ENCODE data around the gene ATXN1.
"Not testable (repeated sequence)": the region's sequence is repeated elsewhere in the genome, so short reads cannot be mapped to it uniquely, and the experiment has no call there.

Gene ATXN1

DNA sequence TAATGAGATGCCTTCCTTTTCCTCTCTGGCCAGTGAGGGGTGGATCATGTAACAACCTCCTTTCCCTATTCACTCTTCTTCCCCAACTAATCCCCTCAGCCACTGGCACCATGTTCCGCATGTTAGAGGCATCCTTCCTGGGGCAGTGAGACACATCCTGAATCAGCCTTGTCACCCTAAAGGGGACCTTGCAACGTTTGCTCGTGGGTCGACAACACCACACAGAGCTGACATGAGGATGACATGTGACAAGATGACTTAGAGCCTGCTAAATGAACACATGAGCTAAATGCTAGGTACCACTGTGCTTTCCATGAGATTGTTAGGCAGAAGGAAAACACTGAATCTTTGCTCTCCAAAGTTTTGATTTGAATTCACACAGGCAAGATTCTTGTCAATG lies 129.2 kb downstream of the ATXN1 start:
- DNase-seq, result no peak
- TF ChIP-seq, protein P1, sequence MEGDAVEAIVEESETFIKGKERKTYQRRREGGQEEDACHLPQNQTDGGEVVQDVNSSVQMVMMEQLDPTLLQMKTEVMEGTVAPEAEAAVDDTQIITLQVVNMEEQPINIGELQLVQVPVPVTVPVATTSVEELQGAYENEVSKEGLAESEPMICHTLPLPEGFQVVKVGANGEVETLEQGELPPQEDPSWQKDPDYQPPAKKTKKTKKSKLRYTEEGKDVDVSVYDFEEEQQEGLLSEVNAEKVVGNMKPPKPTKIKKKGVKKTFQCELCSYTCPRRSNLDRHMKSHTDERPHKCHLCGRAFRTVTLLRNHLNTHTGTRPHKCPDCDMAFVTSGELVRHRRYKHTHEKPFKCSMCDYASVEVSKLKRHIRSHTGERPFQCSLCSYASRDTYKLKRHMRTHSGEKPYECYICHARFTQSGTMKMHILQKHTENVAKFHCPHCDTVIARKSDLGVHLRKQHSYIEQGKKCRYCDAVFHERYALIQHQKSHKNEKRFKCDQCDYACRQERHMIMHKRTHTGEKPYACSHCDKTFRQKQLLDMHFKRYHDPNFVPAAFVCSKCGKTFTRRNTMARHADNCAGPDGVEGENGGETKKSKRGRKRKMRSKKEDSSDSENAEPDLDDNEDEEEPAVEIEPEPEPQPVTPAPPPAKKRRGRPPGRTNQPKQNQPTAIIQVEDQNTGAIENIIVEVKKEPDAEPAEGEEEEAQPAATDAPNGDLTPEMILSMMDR (IDR thresholded peaks at IDR 0.05), result no peak
- H3K27me3 ChIP-seq, result no peaks in the 10 kb centered on the region
- H3K36me3 ChIP-seq, result no peaks in the 10 kb centered on the region
- H3K9me3 ChIP-seq, result no peaks in the 10 kb centered on the region
- H3K27ac ChIP-seq, result no peak overlapping the region
- H3K4me1 ChIP-seq, result peaks cover 0 to 28% (median 10%) of the 10 kb centered on the region in 4 donors
- no peak overlapping the region for H3K4me3 ChIP-seq
- intact Hi-C loops (cut with DNase I; ENCODE audit: low total_unique reads), result no loop called here

DNA sequence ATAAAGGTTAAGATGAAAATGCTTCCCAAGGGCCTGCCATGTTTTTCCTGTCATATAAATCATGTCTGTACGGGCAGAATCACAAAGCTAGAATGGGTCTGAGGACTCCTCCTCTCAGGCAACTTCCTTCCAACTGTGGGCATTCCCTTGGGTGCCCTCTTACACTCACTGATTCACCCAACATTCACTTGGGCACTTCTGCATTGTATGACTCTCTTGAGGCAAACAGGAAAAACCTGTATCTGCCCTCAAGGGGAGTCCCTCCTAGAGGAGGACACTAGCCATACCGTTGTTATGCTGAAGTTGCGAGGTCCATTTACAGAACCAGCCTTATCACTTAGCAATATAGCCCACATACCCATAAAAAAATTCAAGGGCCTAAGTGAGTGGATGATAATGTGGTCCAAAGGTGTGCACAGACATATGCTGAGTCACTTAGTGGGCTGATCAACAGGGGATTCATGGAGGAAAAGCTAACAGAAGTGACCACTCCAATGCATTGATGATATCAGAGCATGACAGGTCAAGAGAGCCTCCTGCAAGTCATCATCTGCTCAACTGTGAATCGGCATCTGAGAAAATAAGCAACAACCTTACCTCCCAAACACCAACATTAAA lies 131.1 kb downstream of the ATXN1 start:
- no peaks in the 10 kb centered on the region for H3K9me3 ChIP-seq
- TF ChIP-seq, protein P1 (IDR thresholded peaks at IDR 0.05), result no peak
- no peak for DNase-seq
- intact Hi-C loops (cut with DNase I; ENCODE audit: low total_unique reads), result no loop called here
- no peak overlapping the region for H3K27ac ChIP-seq
- H3K4me3 ChIP-seq, result no peak overlapping the region
- peaks cover 0 to 27% (median 1%) of the 10 kb centered on the region in 4 donors for H3K4me1 ChIP-seq
- no peaks in the 10 kb centered on the region for H3K27me3 ChIP-seq
- no peaks in the 10 kb centered on the region for H3K36me3 ChIP-seq

DNA sequence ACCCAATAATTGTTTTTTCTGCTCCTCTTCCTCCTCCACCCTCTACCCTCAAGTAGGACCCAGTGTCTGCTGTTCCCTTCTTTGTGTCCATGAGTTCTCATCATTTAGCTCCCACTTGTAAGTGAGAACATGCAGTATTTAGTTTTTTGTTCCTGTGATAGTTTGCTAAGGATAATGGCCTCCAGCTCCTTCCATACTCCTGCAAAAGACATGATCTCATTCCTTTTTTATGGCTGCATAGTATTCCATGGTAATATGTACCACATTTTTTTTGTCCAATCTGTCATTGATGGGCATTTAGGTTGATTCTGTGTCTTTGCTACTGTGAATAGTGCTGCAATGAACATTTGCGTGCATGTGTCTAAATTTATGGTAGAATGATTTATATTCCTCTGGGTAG lies 132.7 kb downstream of the ATXN1 start:
- H3K27me3 ChIP-seq; DNase-seq; intact Hi-C loops (cut with DNase I; ENCODE audit: low total_unique reads): not testable (repeated sequence)

DNA sequence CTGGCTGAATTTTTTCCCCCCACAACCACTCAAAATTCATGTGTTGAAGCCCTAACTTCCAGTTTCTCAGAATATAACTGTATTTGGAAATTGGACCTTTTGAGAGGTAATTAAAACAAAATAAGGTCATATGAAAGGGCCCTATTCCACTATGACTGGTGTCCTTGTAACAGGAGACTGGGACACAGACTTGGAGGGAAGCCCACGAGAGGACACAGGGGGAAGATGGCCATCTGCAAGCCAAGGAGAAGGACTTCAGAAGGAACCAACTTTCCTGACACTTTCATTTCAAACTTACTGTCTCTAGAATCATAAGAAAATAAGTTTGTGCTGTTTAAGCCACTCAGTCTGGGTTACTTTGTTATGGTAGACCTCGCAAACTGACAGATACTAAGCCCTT lies 134.6 kb downstream of the ATXN1 start:
- TF ChIP-seq, protein P1 (IDR thresholded peaks at IDR 0.05), result no peak
- no peak overlapping the region for H3K4me3 ChIP-seq
- H3K36me3 ChIP-seq, result no peaks in the 10 kb centered on the region
- H3K4me1 ChIP-seq, result peaks cover 0 to 25% (median 2%) of the 10 kb centered on the region in 4 donors
- DNase-seq, result no peak
- intact Hi-C loops (cut with DNase I; ENCODE audit: low total_unique reads), result no loop called here
- H3K27me3 ChIP-seq, result no peaks in the 10 kb centered on the region
- no peak overlapping the region for H3K27ac ChIP-seq
- no peaks in the 10 kb centered on the region for H3K9me3 ChIP-seq

More for the DNA sequence above, 132.7 kb downstream of the ATXN1 start:
- peaks cover 0 to 21% (median 0%) of the 10 kb centered on the region in 4 donors for H3K4me1 ChIP-seq
- not testable (repeated sequence) for H3K4me3 ChIP-seq, H3K9me3 ChIP-seq, H3K27ac ChIP-seq, H3K36me3 ChIP-seq

DNA sequence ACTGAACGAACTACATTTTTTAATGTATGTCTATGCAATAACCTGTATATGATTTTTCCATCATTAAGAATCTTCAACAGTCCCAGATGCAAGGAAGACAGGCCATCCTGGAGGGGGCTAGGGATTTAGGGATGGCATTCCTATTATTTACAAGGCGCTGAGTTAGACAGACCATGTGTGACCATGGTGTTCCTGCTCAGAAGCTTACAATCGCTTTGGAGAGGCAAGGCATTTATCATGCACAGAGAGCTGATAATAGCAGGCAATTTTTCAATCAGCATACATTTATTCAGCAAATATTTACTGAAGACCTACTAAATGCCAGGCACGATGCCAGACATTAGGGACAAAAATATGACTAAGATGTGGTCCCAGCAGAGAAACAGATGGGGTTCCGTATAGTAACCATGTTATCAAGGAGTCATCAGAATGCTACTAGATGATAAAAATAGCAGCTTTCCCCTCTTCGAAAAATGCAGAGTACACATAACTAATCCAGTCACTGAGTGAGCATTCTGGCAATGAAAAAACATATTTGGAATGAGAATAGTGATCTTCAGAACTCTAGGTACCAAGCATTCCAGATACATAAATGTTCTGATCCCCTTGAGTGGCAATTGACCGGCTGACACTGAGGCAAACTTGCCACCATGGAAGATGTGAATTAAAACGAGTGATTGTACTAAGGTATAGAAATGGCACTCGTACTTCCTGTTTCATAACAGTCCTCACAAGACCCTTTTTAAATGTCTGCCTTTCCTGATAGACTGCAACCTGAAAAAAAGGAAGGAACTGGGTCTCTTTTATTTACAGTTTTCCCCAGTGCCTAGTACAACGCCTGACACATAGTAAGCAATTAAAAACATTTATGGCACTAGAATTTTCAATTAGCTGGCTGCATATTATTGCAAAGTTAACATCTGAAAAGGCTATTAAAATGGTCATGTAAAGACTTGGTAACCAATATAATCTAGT lies 135.7 kb downstream of the ATXN1 start:
- TF ChIP-seq, protein P1 (IDR thresholded peaks at IDR 0.05), result no peak

More for the DNA sequence above, 135.7 kb downstream of the ATXN1 start:
- intact Hi-C loops (cut with DNase I; ENCODE audit: low total_unique reads), result no loop called here
- H3K9me3 ChIP-seq, result no peaks in the 10 kb centered on the region
- no peaks in the 10 kb centered on the region for H3K36me3 ChIP-seq
- DNase-seq, result no peak
- no peaks in the 10 kb centered on the region for H3K27me3 ChIP-seq
- no peak overlapping the region for H3K27ac ChIP-seq
- H3K4me3 ChIP-seq, result no peak overlapping the region
- peaks cover 0 to 25% (median 2%) of the 10 kb centered on the region in 4 donors for H3K4me1 ChIP-seq

Data from tibial artery (tissue), 4 donors.